ENCODE data around the gene LRP2BP.
"Not testable (repeated sequence)": the region's sequence is repeated elsewhere in the genome, so short reads cannot be mapped to it uniquely, and the experiment has no call there.

LRP2BP gene

GRCh38 chr4:185361872-185362271 is 33.9 kb downstream of the LRP2BP start:
- no peak for DNase-seq (ENCODE audit: low spot score)

GRCh38 chr4:185359767-185360446 is 35.8 kb downstream of the LRP2BP start:
- no peak for DNase-seq (ENCODE audit: low spot score)

GRCh38 chr4:185358959-185359358 is 36.8 kb downstream of the LRP2BP start:
- DNase-seq (ENCODE audit: low spot score), result no peak

DNA sequence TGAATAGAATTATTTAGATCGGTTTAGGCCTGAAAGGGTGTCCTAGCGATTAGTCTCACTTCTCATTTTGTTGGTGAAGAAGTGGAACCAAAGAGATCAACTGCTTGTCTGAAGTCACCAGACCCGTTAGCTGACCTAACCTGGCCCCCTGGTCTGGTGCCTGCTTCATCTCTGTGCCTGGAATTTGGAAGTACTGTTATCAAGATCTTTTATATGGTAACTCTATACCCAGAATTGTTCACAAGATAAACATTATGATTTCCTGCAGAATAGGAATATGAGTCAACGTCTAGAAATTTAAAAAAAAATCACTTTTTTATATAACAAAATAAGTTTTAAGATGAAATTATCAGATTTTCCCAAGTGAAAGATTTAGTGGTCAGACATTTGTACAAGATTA is 37.2 kb downstream of the LRP2BP start:
- DNase-seq (ENCODE audit: low spot score), result no peak

GRCh38 chr4:185357733-185358440 is 37.8 kb downstream of the LRP2BP start:
- no peak for DNase-seq (ENCODE audit: low spot score)

DNA sequence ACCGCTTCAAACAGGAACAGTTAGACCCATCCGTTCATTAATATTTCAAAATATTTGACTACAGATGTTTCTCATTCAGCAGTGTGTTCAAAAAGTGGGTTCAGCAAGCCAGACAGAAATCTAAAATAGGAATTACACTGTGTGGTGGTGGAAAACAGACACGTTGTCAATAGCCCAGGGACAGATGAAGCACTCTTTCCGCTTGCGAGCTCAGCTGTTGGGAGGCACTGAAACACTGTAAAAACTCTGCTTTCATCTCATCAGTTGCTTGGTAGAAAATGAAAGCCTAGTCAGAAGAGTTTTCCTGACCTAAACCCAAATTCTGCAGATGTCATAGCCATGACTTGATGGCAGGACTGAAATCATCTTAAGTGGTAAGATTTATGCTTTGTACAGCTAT is 38.5 kb downstream of the LRP2BP start:
- DNase-seq (ENCODE audit: low spot score), result no peak

GRCh38 chr4:185352741-185353140 is 43.0 kb downstream of the LRP2BP start:
- no peak for DNase-seq (ENCODE audit: low spot score)

- DNase-seq (ENCODE audit: low spot score), result no peak
Observed at GRCh38 chr4:185352202-185352601, 43.5 kb downstream of the LRP2BP start.

DNA sequence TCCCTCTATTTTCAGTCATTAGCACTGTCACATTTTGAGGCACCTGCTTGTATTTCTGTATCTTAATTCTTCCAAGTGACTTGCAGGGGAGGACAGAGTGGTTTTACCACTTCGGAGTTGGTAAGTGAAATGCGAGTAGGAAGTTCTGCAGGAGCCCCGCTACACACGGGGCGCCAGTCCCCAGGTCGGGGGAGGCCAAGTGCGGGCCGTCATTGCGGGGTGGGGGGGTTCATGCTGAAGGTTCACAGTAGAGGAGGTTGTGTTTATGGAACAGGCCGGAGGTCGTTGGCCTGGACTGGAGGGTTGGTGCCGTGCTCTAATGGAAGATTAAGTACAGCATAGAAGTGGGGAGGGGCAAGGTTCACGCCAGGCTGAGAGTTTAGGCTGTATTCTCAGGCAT is 44.0 kb downstream of the LRP2BP start:
- no peak for DNase-seq (ENCODE audit: low spot score)

GRCh38 chr4:185346975-185347601 is 48.6 kb downstream of the LRP2BP start:
- DNase-seq (ENCODE audit: low spot score), result no peak

DNA sequence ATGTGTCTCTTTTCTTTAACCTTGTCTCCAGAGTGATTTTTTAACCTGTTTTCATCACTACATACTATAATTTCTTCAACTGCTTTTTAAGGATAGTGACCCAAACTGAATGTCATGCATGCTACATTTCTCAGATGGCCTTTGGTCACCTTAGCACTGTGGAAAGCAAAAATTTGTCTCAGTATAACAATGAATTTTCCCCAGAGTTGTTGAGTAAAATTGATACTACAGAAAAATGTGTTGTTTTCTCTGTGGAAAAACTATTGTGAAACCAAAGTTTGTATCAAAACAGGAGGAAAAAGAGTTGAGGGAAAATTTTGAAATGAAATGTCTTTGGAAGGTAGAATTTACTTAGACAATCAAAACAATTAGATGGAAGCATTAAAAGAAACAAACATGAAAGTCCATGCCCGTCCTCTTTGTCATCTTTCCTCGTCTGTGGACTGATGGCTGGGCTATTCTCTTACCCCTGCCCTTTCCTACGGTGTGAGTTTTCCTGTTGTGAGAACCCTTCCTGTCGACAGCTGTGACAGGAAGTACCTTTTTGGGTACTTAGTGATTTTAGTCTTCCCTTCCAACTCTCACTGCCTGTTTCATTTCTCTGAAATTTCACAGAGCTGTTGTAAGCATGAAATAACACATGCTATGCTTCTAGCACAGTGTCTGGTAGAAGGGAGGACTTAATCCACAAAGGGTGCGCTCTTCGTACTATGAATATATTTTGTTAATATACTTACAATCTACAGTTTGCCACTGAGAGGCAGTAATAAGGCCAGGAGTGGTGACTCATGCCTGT is 50.8 kb downstream of the LRP2BP start:
- no peak for DNase-seq (ENCODE audit: low spot score)

GRCh38 chr4:185343726-185344581 is 51.8 kb downstream of the LRP2BP start:
- DNase-seq (ENCODE audit: low spot score), result no peak

GRCh38 chr4:185341841-185342240 is 53.9 kb downstream of the LRP2BP start:
- no peak for DNase-seq (ENCODE audit: low spot score)

DNA sequence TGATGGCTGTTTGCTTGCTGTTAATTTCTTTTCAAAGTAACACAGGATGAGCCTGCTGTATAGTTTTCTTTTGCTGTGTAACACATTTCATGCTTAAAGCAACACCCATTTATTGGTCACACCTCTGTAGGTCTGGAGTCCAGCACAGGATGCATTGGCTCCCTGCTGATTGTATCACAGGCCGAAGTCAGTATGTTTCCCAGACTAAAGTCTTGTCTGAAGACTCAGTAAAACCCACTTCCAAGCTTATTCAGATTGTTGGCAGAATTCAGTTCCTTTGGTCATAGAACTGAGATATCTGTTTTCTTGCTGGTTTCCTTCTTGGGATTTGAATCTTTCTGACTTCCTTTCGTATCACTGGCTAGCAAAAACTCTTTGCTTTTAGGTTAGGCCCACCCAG is 54.3 kb downstream of the LRP2BP start:
- DNase-seq (ENCODE audit: low spot score), result no peak

- no peak for DNase-seq (ENCODE audit: low spot score)
Observed at GRCh38 chr4:185339941-185340340, 55.8 kb downstream of the LRP2BP start.

GRCh38 chr4:185335579-185335978 is 60.1 kb downstream of the LRP2BP start:
- no peak for DNase-seq (ENCODE audit: low spot score)

GRCh38 chr4:185334326-185334725 is 61.4 kb downstream of the LRP2BP start:
- no peak for DNase-seq (ENCODE audit: low spot score)

DNA sequence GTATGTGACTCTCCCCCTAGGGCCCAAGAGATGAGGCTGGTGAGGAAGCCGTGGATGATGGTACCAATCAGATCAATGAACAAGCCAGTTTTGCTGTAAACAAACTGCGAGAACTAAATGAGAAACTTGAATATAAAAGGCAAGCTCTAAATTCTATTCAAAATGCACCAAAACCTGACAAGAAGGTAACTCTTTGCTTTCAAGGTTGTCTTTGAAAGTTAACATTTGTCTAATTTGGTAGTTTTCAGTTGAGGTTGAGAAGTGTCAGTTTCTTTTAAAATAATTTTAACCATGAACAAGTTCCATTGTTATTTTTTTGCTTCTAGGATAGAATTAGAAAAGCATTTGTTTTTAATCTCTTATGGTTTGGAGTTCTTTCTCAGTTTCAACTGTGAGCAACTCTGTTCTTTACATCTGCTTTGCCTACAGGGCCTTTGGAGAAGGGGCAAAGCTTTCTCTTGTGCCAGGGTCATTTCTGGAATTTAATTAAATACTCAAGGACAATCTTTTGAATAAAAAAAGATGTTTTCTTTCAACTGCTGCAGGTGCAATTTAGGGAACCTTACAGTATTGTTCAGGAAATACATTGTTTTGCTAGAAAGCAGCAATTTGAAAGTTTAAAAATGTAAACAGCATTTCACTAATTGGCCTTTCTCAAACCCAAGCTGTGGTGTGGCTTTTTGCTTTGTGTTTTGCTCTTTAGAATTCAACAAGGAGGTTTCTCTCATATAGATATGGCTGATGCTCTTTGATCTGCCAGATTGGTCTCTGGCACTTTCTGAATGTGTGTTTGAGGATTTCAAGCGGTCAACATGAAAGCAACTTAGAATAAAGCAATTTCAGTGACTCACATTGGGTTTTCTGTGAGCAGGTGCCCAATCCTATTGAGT is 62.9 kb downstream of the LRP2BP start:
- DNase-seq (ENCODE audit: low spot score), result no peak

DNA sequence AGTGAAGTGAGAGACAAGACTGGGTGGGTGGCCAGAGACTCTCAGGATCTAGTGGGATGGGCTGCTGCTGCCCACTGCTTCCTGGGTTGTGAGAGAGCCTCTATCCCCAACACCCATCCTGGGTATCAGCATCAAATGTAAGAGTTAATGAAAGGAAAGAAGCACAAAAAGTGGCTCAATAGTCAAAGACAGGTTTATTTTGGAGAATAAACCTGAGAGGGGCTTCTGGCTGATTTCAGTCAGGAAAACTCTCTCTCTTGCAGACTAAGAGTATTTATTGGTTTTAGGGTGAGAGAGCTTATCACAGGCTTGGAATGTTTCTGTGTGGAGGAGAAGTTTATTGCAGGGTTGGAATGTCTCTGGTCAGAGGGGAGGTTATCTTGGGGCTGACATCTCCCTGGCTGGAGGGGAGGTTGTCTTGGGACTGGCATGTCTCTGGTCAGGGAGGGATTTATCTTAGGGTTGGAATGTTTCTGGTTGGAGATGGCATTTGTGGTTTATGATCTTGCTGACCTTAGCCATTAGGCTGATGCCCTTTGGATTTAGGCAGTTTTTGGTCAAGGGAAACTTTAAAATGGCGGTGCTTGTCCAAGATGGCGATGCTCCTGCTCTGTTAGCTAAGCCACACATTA is 65.7 kb downstream of the LRP2BP start:
- not testable (repeated sequence) for DNase-seq (ENCODE audit: low spot score)

DNA sequence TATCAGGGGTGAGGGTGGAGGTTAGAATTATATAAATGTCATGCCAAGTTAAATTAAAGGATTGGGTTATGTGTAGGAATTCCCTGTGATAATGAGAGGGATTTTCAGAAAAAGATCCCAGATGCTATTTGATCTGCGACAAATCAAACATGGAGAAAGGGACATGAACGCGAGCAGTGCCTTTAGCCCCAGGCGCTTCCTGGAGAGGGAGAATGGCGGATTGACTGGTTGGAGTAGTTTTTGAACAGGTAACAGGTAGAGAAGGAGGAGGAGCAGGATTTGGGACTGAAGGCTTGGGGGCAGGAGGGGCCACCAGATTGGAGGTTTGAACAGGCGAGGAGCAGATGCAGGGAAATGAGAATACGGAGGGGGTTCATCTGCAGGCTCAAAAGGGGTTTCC is 67.1 kb downstream of the LRP2BP start:
- no peak for DNase-seq (ENCODE audit: low spot score)

All from pons (tissue), 1 donor.